CD4-positive, alpha-beta T cell treated with Interleukin-6 at 100 ng/mL for 8 hours (primary cell): ENCODE measurements around the gene ENAH.
"Not testable (repeated sequence)": the region's sequence is repeated elsewhere in the genome, so short reads cannot be mapped to it uniquely, and the experiment has no call there.

Experiments used
- DNase-seq: peaks from one replicate; pipeline ENCODE4 v3.0.0-alpha.2; 2020; ENCODE audit warnings: mixed read lengths, low spot score

Gene ENAH

DNA sequence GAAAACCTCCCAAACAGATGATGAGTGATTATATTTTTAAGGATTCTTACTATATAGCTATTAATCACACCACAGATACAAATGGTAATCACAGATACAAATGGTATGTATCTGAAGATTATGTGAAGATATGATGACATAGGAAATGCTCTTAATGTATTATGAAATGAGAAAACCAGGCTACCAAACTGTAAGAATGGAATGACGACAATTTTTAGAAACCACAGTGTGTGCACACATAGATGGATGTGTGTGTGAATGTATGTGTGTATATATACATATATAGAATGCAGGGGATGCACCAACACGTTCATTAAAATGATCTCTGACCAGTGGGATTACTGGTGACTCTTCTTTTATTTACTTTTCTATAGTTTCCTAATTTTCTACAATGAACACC, 21.5 kb upstream of the ENAH start:
- DNase-seq, result no peak

DNA sequence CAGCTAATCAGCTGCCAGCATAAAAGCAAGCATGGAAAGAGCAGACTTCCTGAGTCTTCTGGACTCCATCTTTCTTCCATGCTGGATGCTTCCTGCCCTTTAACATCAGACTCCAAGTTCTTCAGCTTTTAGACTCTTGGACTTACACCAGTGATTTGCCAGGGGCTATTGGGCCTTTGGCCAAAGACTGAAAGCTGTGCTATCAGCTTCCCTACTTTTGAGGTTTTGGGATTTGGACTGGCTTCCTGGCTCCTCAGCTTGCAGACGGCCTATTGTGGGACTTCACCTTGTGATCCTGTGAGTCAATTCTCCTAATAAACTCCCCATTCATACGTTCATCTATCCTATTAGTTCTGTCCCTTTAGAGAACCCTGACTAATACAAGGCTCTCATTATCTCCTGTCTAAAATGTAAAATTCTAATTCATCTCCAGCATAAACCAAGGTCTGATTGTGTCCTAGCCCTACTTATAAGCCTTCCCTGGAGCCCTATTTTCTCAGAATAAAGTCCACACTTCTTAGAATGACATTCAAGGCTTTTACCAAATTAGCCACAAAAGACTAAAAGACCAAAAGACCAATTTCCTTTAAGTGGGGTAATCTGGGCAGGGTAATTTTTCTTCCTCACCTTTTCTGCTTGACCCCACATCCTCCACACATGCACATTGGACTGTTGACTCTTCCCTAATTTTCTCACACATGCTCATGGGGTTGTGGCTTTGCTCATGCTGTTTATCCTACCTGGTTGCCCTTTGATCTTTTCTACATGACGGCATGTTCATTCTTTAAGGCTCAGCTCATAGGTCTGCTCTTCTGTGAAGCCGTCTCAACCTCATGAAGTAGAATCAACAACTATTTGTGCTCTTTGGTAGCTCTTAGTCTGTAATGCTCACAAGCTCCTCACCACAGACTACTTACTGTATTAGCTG, 18.1 kb upstream of the ENAH start:
- no peak for DNase-seq

GRCh38 chr1:225670356-225670755, 17.4 kb upstream of the ENAH start:
- DNase-seq, result no peak

DNA sequence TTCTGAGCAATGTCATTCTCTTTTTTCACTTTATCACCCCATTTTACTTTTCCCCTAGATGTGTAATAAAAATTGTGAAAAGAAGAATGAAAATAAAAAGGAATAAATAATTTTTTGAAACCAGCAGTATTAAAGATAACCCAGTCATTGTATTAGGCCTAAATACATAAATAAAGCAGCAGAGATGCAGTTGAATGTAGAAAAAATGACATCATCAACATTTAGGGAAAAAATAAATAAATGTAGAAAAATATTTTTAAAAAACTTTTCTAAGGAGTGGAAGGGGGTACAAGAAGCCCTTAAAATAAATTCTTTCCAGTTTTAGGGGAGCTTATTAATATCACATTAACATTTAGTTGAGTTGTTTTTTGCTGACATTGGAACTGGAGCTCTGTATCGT, 15.3 kb upstream of the ENAH start:
- DNase-seq, result no peak

- DNase-seq, result no peak
These were observed 14.4 kb upstream of the ENAH start for GRCh38 chr1:225667362-225667761.

DNA sequence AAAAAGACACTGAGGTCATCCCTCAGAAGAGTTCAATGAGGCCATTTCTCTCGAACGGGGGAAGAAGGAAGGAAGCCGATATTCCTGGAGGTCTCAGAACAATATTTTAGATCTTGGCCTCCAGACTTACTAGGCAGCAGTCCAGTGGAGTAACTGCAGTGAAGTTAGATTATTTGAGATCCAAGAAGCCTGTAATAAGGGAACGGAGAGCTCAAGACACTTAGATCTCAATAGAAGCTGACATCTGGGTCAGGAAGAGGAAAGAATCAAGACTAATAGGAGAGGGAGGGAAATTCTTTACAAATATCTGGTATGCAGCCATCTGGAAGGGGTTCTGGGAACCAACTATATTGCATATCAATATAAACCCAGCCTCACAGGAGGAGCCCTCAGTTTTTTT, 13.6 kb upstream of the ENAH start:
- no peak for DNase-seq

DNA sequence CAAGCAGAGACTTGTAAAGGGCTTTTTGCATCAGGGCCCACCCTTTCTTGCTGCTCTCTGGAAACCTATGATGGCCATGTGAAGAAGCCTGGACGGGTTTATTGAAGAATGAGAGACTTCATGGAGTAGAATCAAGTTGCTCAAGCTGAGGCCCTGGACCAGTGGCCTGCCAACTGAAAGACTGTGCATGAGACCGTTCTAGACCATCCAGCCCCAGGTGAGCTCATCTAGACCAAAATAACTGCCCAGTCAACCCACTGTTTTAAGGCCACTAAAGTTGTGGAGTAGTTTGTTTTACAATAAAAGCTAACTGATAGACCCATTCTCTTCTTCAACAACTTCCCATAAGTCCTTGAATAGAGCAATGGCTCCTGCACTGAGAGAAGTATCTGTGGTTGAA, 11.8 kb upstream of the ENAH start:
- no peak for DNase-seq

GRCh38 chr1:225662155-225662554, 9.2 kb upstream of the ENAH start:
- no peak for DNase-seq

- no peak for DNase-seq
These were observed 7.6 kb upstream of the ENAH start for GRCh38 chr1:225660544-225660946.

DNA sequence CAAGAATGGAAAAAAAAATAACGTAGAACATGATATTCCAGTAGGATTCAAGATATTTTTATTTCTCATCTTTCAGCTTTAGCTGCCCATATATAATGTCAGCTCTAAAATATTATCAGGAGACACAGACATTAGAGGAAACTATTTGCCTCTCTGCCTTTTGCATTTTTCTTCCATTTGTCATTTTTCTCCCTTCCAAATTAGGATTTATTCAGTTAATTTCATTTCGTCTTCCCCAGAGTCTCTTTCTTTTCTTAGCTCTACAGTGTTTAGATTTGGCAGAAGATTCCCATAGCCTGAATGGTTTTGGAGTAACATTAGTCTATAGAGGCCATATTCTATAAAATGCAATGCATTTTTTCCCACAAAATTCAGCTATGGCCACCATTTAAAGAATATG, 5.1 kb upstream of the ENAH start:
- DNase-seq, result no peak

DNA sequence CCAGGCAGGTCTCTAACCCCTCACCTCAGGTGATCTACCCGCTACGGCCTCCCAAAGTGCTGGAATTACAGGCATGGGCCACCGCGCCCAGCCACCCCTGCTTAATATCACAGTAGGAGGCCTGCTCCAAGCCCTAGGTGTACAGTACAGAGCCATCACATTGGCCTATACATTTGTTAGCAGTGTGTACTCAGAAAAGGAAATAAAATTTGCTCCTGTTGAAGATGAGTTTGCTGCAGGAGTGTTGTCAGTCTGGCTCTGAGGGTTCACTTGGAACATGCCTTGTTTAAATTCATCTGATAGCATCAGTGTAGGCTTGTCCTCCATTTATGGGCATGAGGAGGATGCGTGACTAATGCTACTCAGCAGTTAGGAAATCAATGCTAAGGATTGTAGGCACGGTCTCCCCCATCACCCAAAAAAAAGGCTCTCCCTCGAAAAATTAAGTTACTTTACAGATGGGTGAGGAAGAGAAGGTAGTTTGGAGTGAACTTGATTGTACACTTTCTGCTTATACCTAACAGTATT, 4.6 kb upstream of the ENAH start:
- DNase-seq, result no peak

- not testable (repeated sequence) for DNase-seq
These were observed 3.3 kb upstream of the ENAH start for GRCh38 chr1:225656259-225656655.

- DNase-seq, result no peak
These were observed 2.8 kb upstream of the ENAH start for GRCh38 chr1:225655509-225656258.

GRCh38 chr1:225654688-225655508, 2.0 kb upstream of the ENAH start:
- no peak for DNase-seq

GRCh38 chr1:225654277-225654597, 1.3 kb upstream of the ENAH start:
- no peak for DNase-seq

GRCh38 chr1:225653463-225654276, 747 bp upstream of the ENAH start:
- no peak for DNase-seq

DNA sequence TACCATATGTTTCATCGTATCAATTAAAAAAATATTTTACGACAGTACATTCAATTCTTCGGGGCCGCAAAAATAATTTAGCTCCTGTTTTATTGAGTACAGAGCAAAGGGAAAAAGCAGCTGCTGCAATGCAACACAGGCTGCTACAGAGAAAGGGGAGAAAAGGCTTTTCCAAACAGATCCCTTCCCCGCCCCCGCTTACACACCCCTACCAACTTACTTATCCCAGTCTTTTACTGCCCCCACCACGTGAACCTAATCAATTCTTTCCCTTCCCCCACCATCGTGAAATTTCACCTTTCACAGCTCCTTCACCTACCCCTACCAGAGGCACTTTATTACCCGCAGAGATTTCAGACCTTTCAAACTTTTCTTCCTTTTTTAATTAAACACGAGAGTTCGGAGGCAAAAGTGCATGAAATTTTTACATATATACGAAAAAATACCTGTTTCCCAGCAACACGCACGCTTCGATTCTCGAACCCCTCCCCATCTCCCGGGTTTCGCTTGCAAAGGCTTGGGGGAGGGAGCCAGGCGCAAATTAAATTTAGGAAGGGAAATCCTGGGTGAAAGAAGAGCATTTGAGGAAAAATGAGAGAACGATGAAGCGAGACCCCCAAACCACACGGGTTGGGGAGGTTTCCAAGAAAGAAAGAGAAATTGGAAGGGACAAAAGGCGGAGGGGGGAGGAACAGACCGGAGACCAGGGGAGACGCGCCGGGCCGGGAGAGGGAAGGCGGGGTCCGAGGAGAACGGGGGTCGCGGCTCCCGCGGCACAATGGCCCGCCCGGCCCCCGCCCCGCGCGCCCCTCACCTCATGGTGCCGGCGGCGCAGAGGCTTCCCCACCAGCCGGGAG, 823 bp downstream of the ENAH start:
- DNase-seq, result no peak

- DNase-seq, result no peak
These were observed 1.5 kb downstream of the ENAH start for GRCh38 chr1:225651376-225651871.

GRCh38 chr1:225650179-225650578, 2.7 kb downstream of the ENAH start:
- DNase-seq, result no peak

DNA sequence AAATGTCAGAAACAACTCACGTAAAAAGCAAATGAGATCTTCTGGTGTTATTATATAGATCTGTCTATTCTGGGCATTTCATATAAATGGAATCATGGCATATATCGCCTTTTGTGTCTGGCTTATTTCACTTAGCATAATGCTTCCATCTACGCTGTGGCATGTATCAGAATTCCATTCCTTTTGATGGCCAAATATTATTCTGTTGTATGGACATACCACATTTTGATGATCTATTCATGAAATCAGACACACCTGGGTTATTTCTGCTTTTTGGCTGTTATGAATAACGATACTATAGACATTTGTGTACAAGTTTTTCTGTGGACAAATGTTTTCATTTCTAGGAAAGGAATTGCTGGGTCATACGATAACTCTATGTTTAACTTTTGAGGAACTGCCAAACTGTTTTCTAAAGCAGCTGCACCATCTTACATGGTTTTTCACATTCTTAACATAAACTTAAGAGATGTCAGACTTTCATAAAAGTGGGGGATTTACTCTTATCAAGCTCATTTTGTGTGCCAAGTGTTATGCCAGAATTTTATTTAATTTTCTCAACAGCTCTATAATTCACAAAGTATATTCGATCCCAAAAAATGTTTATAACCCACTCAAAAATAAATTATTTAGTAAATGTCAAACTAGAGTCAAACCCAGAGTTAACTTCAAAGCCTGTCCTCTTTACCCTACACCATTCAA, 7.6 kb downstream of the ENAH start:
- DNase-seq, result no peak
